GM18868 (cell line): ENCODE measurements around the gene AFDN.
"Not testable (repeated sequence)": the region's sequence is repeated elsewhere in the genome, so short reads cannot be mapped to it uniquely, and the experiment has no call there.

ENCODE experiments used
- ATAC-seq: cut with Tn5 transposase; IDR thresholded peaks from one replicate; pipeline ENCODE4 v1.9.1; 2021; ENCODE audit warnings: mild to moderate bottlenecking, moderate library complexity; ENCODE audit not compliant: unreplicated experiment

The AFDN gene

GRCh38 chr6:167990016-167990945 is 163.6 kb downstream of the AFDN start:
- ATAC-seq: no peak

- ATAC-seq: no peak
Observed at GRCh38 chr6:167993169-167993568, 166.5 kb downstream of the AFDN start.

DNA sequence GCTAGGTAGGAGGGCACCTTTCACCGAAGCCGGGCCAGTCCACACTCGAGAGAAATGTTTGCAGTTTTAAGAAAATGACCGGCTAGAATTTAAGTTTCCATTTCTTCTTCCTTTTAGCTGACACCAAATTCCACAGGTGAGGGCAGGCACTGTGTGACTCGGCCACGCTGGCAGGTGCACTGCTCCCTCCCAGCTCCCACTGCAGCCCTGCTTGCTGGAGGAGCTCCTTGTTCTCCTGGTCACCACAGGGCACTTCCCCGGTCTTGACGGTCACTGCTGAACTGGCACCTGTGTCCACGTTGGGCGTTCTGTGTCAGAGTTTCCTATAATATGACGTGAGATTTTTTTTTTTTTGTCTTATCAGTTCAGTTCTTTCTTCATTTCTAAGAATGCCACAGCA is 167.1 kb downstream of the AFDN start:
- no peak for ATAC-seq

GRCh38 chr6:167995302-167995701 is 168.6 kb downstream of the AFDN start:
- ATAC-seq: no peak

- ATAC-seq: no peak
Observed at GRCh38 chr6:167995731-167996151, 169.0 kb downstream of the AFDN start.

DNA sequence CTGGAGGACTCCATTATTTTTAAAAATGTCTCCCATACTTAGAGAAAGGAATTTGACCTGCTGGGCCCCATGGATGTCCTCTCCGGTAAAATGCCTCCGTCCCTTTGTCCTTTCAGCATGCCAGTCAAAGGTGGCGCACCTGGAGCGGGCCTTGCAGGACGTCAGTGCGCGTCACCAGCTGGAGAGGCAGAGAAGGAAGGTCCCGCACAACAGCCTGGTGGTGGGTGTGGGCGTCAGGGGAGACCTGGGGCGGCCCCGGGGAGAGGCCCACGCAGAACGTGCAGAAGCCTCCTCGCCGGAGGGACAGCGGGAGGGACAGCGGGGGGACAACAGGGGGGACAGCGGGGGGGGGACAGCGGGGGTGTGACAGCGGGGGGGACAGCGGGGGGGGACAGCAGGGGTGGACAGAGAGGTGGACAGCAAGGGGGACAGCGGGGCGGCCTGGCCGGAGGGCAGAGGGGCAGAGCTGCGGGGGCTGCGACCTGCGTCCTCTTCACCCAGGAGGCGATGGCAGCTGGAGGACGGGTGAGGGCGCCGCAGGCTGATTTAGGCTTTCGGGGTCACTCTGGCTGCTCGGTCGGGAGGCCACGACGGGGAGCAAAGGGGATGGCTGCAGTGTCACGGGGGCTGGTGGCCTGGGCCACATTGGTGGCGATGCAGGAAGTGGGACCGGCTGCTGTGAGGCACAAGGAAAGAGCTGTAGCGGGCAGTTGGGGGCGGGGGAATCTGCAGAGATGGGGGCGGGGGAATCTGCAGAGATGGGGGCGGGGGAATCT is 169.9 kb downstream of the AFDN start:
- no peak for ATAC-seq

DNA sequence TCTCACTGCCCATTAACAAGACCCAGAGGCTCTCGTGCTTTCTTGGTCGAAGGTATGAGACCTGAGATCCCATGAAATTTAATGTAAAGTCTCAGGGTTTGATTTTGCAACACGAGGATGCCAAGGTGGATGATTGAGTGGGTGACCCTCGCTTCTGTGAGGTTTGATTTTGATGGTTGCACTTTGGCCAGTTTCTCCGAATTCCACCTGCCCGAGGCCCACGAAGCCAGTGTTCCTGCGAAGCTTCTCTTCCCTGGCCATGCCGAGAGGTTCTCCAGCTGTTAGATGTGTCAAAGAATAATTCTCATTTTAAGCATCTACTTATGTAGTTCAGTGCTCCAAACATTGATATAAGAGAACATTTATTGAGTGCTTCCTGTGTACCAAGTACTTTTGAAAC is 170.9 kb downstream of the AFDN start, which contains the start of gene KIF25:
Gene KIF25, plus strand, starts transcription at position 30 of the 400 bp plus-strand sequence. CDS start 31,915 bp downstream, outside the sequence.
- no peak for ATAC-seq

- ATAC-seq: no peak
Observed at GRCh38 chr6:167998215-167998614, 171.5 kb downstream of the AFDN start.

GRCh38 chr6:168000198-168001028 is 173.7 kb downstream of the AFDN start:
- ATAC-seq: no peak

- ATAC-seq: no peak
Observed at GRCh38 chr6:168001029-168001332, 174.3 kb downstream of the AFDN start.

DNA sequence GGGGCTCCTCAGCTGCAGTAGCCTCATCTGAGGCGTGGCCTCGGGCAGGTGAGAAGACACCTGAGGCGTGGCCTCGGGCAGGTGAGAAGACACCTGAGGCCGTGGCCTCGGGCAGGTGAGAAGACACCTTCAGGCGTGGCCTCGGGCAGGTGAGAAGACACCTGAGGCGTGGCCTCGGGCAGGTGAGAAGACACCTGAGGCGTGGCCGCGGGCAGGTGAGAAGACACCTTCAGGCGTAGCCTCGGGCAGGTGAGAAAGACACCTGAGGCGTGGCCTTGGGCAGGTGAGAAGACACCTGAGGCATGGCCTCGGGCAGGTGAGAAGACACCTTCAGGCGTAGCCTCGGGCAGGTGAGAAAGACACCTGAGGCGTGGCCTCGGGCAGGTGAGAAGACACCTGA is 174.8 kb downstream of the AFDN start:
- ATAC-seq: not testable (repeated sequence)

- ATAC-seq: no peak
Observed at GRCh38 chr6:168002804-168003203, 176.1 kb downstream of the AFDN start.

DNA sequence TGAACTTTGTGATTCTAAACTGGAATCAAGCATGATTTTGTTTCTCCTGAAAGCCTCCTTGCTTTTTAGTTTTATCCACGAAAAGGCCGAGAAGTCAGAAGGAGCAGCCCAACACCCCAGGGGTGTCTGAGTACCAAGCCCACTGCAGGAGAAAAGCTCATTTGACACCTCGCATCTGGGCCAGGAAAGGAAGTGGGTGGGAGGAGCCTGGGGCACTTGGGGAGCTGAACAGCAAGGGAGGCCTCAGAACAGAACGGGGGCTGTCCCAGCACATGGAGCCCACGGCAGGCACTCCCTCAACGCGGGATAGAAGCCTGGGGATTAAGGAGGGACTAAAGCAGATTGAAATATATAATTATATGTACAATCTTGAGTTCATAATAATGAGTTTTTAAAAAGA is 177.3 kb downstream of the AFDN start:
- no peak for ATAC-seq

DNA sequence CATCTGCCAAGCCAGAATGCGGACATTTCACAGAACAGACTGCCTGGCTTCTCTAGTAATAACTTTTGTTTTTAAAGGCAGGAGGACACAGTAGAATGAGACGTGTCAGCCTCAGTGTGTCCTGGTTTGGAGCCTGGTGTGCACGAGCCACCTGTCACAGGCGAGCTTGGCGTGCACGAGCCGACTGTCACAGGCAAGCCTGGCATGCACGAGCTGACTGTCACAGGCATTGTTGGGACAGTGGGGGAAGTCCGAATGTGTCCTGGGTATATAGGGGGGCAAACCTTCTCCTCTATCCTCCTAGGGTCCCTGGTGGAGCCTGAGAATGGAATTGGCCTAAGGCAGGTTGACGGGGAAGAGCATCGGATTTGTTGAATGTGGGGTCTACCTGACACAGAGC is 178.2 kb downstream of the AFDN start:
- no peak for ATAC-seq

DNA sequence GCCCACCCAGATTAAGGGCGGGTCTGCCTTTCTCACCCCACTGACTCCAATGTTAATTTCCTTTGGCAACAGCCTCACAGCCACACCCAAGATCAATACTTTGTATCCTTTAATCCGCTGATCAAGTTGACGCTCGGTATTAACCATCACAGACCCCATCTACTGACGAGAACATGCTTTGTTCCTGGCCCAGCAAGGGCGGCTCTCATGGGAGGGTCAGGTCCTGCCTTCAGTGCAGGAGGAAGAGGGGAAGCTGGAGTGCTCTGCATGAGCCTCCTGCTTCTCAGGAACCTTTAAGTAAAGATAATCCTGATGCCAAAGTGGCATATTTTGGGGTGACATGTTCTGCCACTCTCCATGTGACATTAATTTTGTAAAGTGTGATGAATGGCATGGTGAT is 179.1 kb downstream of the AFDN start:
- no peak for ATAC-seq

GRCh38 chr6:168007592-168008338 is 181.1 kb downstream of the AFDN start:
- ATAC-seq: no peak

DNA sequence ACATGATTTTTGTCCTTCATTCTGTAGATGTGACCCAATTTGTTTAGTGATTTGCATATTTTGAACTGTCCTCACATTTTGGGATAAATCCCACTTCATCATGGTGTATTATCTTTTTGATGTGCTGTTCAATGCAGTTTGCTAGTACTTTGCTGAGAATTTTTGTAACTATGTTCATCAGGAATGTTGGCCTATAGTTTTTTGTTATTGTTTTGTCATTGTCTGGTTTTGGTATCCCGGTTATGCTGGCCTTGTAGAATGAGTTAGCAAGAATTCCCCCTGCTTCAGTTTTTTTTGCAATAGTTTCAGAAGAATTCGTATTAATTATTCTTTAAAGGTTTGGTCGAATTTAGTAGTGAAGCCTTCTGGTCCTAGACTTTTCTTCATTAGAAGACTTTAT is 182.6 kb downstream of the AFDN start:
- ATAC-seq: no peak

- ATAC-seq: no peak
Observed at GRCh38 chr6:168011291-168011690, 184.6 kb downstream of the AFDN start.

DNA sequence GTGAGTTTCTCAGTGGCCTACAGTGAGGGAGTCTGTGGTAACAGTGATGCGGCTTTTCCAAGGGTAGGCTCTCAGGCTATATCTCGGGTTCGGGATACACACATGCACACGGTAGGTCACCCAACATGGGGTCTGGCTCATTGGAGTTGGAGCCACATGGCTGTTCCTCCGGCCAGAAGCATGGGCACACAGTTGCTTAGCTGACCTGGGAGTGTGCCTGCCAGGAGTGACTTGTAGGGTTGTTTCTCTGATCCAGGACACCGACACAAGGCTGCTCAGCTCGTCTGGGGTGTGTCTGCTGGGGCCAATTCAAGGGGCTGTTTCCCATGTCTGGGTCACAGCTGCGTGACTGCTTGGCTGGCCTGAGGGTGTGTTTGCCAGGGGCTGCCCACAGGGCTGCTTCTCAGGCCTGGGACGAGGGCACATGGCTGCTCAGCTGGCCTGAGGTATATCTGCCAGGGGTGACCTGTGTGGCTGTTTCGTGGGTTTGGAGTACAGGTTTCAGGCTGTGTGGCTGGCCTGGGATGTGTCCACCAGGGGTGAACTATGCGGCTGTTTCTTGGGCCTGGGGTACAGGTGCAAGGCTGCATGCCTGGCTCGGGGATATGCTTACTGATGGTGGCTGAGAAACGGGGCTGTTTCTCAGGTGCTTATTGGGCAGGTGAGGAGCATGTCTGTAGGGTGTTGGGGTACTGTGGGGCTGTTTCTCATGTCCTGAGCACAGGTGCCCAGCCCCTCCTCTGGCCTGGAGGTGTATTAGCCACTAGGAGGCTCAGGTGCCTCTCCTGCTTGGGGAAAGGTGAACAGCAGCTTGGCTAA is 185.9 kb downstream of the AFDN start:
- no peak for ATAC-seq
